SKM-1 treated with dmso at 0.1 percent for 144 hours (cell line): ENCODE measurements around the gene LCORL.
"Not testable (repeated sequence)": the region's sequence is repeated elsewhere in the genome, so short reads cannot be mapped to it uniquely, and the experiment has no call there.

Experiments
- DNase-seq: peaks from one replicate; lab custom pipeline; 2025; ENCODE audit not compliant: unreplicated experiment; lab: John Stamatoyannopoulos, UW

LCORL gene

GRCh38 chr4:18020671-18021469 is 685 bp downstream of the LCORL start:
- DNase-seq: peak; percentile 45

- no peak for DNase-seq
These were observed 1.3 kb downstream of the LCORL start for GRCh38 chr4:18020145-18020670.

GRCh38 chr4:18014269-18014668 is 7.3 kb downstream of the LCORL start:
- no peak for DNase-seq

- DNase-seq: no peak
These were observed 8.6 kb downstream of the LCORL start for GRCh38 chr4:18012807-18013462.

GRCh38 chr4:18012134-18012806 is 9.3 kb downstream of the LCORL start:
- no peak for DNase-seq

GRCh38 chr4:18007625-18008024 is 13.9 kb downstream of the LCORL start:
- no peak for DNase-seq

- DNase-seq: not testable (repeated sequence)
These were observed 15.1 kb downstream of the LCORL start for GRCh38 chr4:18006432-18006831.

- no peak for DNase-seq
These were observed 24.4 kb downstream of the LCORL start for GRCh38 chr4:17997129-17997528.

GRCh38 chr4:17995165-17995564 is 26.4 kb downstream of the LCORL start:
- DNase-seq: no peak

- DNase-seq: no peak
These were observed 35.7 kb downstream of the LCORL start for GRCh38 chr4:17985832-17986231.

- no peak for DNase-seq
These were observed 40.5 kb downstream of the LCORL start for GRCh38 chr4:17981063-17981462.

- DNase-seq: no peak
These were observed 52.8 kb downstream of the LCORL start for GRCh38 chr4:17968721-17969120.

GRCh38 chr4:17967078-17967477 is 54.5 kb downstream of the LCORL start:
- DNase-seq: no peak

- DNase-seq: no peak
These were observed 55.2 kb downstream of the LCORL start for GRCh38 chr4:17966312-17966711.

- DNase-seq: no peak
These were observed 57.0 kb downstream of the LCORL start for GRCh38 chr4:17964576-17964975.

GRCh38 chr4:17962171-17962570 is 59.4 kb downstream of the LCORL start:
- no peak for DNase-seq

GRCh38 chr4:17961249-17961648 is 60.3 kb downstream of the LCORL start:
- DNase-seq: no peak

- DNase-seq: no peak
These were observed 63.4 kb downstream of the LCORL start for GRCh38 chr4:17958181-17958580.

GRCh38 chr4:17957688-17958087 is 63.9 kb downstream of the LCORL start:
- no peak for DNase-seq

GRCh38 chr4:17956245-17956644 is 65.3 kb downstream of the LCORL start:
- DNase-seq: no peak

GRCh38 chr4:17945303-17945702 is 76.3 kb downstream of the LCORL start:
- no peak for DNase-seq

- no peak for DNase-seq
These were observed 79.8 kb downstream of the LCORL start for GRCh38 chr4:17941731-17942130.
